Measurements from ENCODE around the gene AFF2. TPM values are rescaled to one million over a fixed set of nuclear protein-coding genes. Genes with fewer than 3 reads are reported as not detected.

AFF2 gene
- total RNA-seq, 2 donors from 2014 or later, result 0.89 to 3.2 TPM

GRCh38 chrX:148573119-148573518, 72.7 kb downstream of the AFF2 start:
- Histone ChIP-seq H3K27me3 (no peaks in the 10 kb centered on the region), H3K27ac (no peak overlapping the region), H3K9me3 (no peaks in the 10 kb centered on the region), H3K4me3 (no peak overlapping the region), H3K4me1 (no peaks in the 10 kb centered on the region), H3K36me3 (no peaks in the 10 kb centered on the region)
- TF ChIP-seq CTCF (IDR thresholded peaks at IDR 0.05), result no peak
- DNase-seq (ENCODE audit: low spot score), result no peak

GRCh38 chrX:148574237-148574973, 74.0 kb downstream of the AFF2 start:
- Histone ChIP-seq H3K4me3 (no peak overlapping the region), H3K27me3 (no peaks in the 10 kb centered on the region), H3K36me3 (no peaks in the 10 kb centered on the region), H3K9me3 (no peaks in the 10 kb centered on the region), H3K4me1 (no peaks in the 10 kb centered on the region), H3K27ac (no peak overlapping the region)
- TF ChIP-seq CTCF (IDR thresholded peaks at IDR 0.05), result no peak
- no peak for DNase-seq (ENCODE audit: low spot score)

GRCh38 chrX:148576396-148576795, 76.0 kb downstream of the AFF2 start:
- no peak for DNase-seq (ENCODE audit: low spot score)
- H3K27ac ChIP-seq, result no peak overlapping the region
- no peak for TF ChIP-seq CTCF (IDR thresholded peaks at IDR 0.05)
- H3K36me3 ChIP-seq, result no peaks in the 10 kb centered on the region
- H3K4me1 ChIP-seq, result no peaks in the 10 kb centered on the region
- no peak overlapping the region for H3K4me3 ChIP-seq
- no peaks in the 10 kb centered on the region for H3K27me3 ChIP-seq
- H3K9me3 ChIP-seq, result no peaks in the 10 kb centered on the region

GRCh38 chrX:148577741-148578140, 77.3 kb downstream of the AFF2 start:
- Histone ChIP-seq H3K27me3 (no peaks in the 10 kb centered on the region), H3K36me3 (no peaks in the 10 kb centered on the region), H3K4me1 (no peaks in the 10 kb centered on the region), H3K27ac (no peak overlapping the region), H3K4me3 (no peak overlapping the region), H3K9me3 (no peaks in the 10 kb centered on the region)
- TF ChIP-seq CTCF (IDR thresholded peaks at IDR 0.05), result no peak
- no peak for DNase-seq (ENCODE audit: low spot score)

- no peak for DNase-seq (ENCODE audit: low spot score)
- Histone ChIP-seq H3K36me3 (no peaks in the 10 kb centered on the region), H3K27ac (no peak overlapping the region), H3K27me3 (no peaks in the 10 kb centered on the region), H3K4me3 (no peak overlapping the region), H3K9me3 (no peaks in the 10 kb centered on the region), H3K4me1 (no peaks in the 10 kb centered on the region)
- no peak for TF ChIP-seq CTCF (IDR thresholded peaks at IDR 0.05)
These were observed 79.6 kb downstream of the AFF2 start for GRCh38 chrX:148580016-148580415.

- no peak for DNase-seq (ENCODE audit: low spot score)
- H3K4me3 ChIP-seq, result no peak overlapping the region
- H3K4me1 ChIP-seq, result no peaks in the 10 kb centered on the region
- no peaks in the 10 kb centered on the region for H3K9me3 ChIP-seq
- no peaks in the 10 kb centered on the region for H3K36me3 ChIP-seq
- H3K27me3 ChIP-seq, result no peaks in the 10 kb centered on the region
- H3K27ac ChIP-seq, result no peak overlapping the region
- no peak for TF ChIP-seq CTCF (IDR thresholded peaks at IDR 0.05)
These were observed 81.9 kb downstream of the AFF2 start for GRCh38 chrX:148582353-148582752.

Measured in right atrium auricular region (tissue), 2 donors.